Neural progenitor cell (in vitro differentiated cells): ENCODE measurements around the gene CMC2.

ENCODE experiments used
- CTCF ChIP-seq: fragments of 200-600 bp; sonication (generic); IDR thresholded peaks from 2 replicates; pipeline ENCODE4 v1.5.1; 2017; ENCODE audit warnings: antibody characterized with exemption, mild to moderate bottlenecking
- EZH2 ChIP-seq: fragments of 200-600 bp; sonication (generic); IDR thresholded peaks from 2 replicates; pipeline ENCODE4 v1.6.1; 2017; ENCODE audit warnings: antibody characterized with exemption, mild to moderate bottlenecking, moderate library complexity
- EZH2phosphoT487 ChIP-seq: fragments of 200-600 bp; sonication (generic); IDR thresholded peaks from 2 replicates; pipeline ENCODE4 v1.6.1; 2017; ENCODE audit warnings: antibody characterized with exemption

- no peak for TF ChIP-seq CTCF
- no peak for TF ChIP-seq EZH2phosphoT487
- no peak for TF ChIP-seq EZH2
Observed at GRCh38 chr16:80986557-80986956, 20.1 kb downstream of the CMC2 start.
